Ramos (cell line): ENCODE results near the gene FAM50A.
"Not testable (repeated sequence)": the region's sequence is repeated elsewhere in the genome, so short reads cannot be mapped to it uniquely, and the experiment has no call there.

Experiments
- in situ Hi-C: fragments of 300-500 bp; cut with MboI; formaldehyde crosslinking; loops from one replicate; pipeline ENCODE4 v1.14.3; 2022; ENCODE audit warnings: low sequenced_read_pairs; ENCODE audit not compliant: unreplicated experiment

The FAM50A gene

GRCh38 chrX:154496591-154497137 is 52.7 kb downstream of the FAM50A start:
- in situ Hi-C loops: not testable (repeated sequence)
